Stimulated activated CD8-positive, alpha-beta memory T cell treated with anti-CD3 and anti-CD28 coated beads, Interleukin-2, amount 100 ng/mL, for 48 hours (primary cell): ENCODE data around the gene TMSB15B.
"Not testable (repeated sequence)": the region's sequence is repeated elsewhere in the genome, so short reads cannot be mapped to it uniquely, and the experiment has no call there.

Experiments
- DNase-seq, 2 donors: peaks; one replicate each; pipeline ENCODE4 v3.0.0-alpha.2; 2020; ENCODE audit warnings: low read depth in 2 of 2

TMSB15B gene

GRCh38 chrX:103962411-103963278 is at the start of gene TMSB15B:
Gene TMSB15B (plus strand): TSS chrX:103962627.
- not testable (repeated sequence) for DNase-seq

- DNase-seq = no peak
Observed at GRCh38 chrX:103913356-103914020, 48.9 kb upstream of the TMSB15B start.

- DNase-seq = peak; percentile 3 to 19
Observed at GRCh38 chrX:103918050-103918449, 44.4 kb upstream of the TMSB15B start.

GRCh38 chrX:103918571-103919269 is 43.7 kb upstream of the TMSB15B start:
- peak; percentile 41 to 55 for DNase-seq

GRCh38 chrX:103919270-103919637 is 43.2 kb upstream of the TMSB15B start:
- no peak for DNase-seq

GRCh38 chrX:103920515-103920914 is 41.9 kb upstream of the TMSB15B start:
- not testable (repeated sequence) for DNase-seq

- no peak for DNase-seq
Observed at GRCh38 chrX:103927030-103927429, 35.4 kb upstream of the TMSB15B start.

- no peak for DNase-seq
Observed at GRCh38 chrX:103927633-103928032, 34.8 kb upstream of the TMSB15B start.

- DNase-seq = no peak
Observed at GRCh38 chrX:103932133-103932532, 30.3 kb upstream of the TMSB15B start.

GRCh38 chrX:103940257-103940656 is 22.2 kb upstream of the TMSB15B start:
- DNase-seq = not testable (repeated sequence)

- DNase-seq = no peak
Observed at GRCh38 chrX:103941201-103941975, 21.0 kb upstream of the TMSB15B start.

- no peak for DNase-seq
Observed at GRCh38 chrX:103949506-103949905, 12.9 kb upstream of the TMSB15B start.

GRCh38 chrX:103953353-103953752 is 9.1 kb upstream of the TMSB15B start:
- no peak for DNase-seq

GRCh38 chrX:103954259-103954658 is 8.2 kb upstream of the TMSB15B start:
- DNase-seq = no peak

GRCh38 chrX:103960599-103960998 is 1.8 kb upstream of the TMSB15B start:
- not testable (repeated sequence) for DNase-seq

GRCh38 chrX:103983508-103983907 is 21.1 kb downstream of the TMSB15B start:
- DNase-seq = not testable (repeated sequence)

GRCh38 chrX:103999234-103999633 is 36.8 kb downstream of the TMSB15B start:
- no peak for DNase-seq

- no peak for DNase-seq
Observed at GRCh38 chrX:104008831-104009230, 46.4 kb downstream of the TMSB15B start.

GRCh38 chrX:104013158-104013557 is 50.7 kb downstream of the TMSB15B start:
- DNase-seq = no peak

- DNase-seq = no peak
Observed at GRCh38 chrX:104013606-104014005, 51.2 kb downstream of the TMSB15B start, which contains the start of gene H2BW1. Gene H2BW1 (minus strand): TSS chrX:104013708. CDS start chrX:104013576, 132 bp downstream.

- DNase-seq = not testable (repeated sequence)
Observed at GRCh38 chrX:104015576-104015975, 53.1 kb downstream of the TMSB15B start.
